Stimulated activated naive CD4-positive, alpha-beta T cell treated with Interleukin-2 at 50 U/mL for 16 hours (primary cell): ENCODE results near the gene ZSCAN23.
"Not testable (repeated sequence)": the region's sequence is repeated elsewhere in the genome, so short reads cannot be mapped to it uniquely, and the experiment has no call there.

Experiments used
- DNase-seq: peaks from one replicate; lab custom pipeline; 2025; lab: John Stamatoyannopoulos, UW

Gene ZSCAN23

GRCh38 chr6:28443112-28443773 is at the start of gene ZSCAN23:
TSS of gene ZSCAN23 (minus strand) at chr6:28443491. CDS start at chr6:28436266, 7,225 bp downstream.
- peak; percentile 69 for DNase-seq

- DNase-seq: no peak
These were observed 48.7 kb upstream of the ZSCAN23 start for GRCh38 chr6:28491984-28492317.

- no peak for DNase-seq
These were observed 47.1 kb upstream of the ZSCAN23 start for GRCh38 chr6:28490205-28490890.

GRCh38 chr6:28489366-28490204 is 46.3 kb upstream of the ZSCAN23 start:
- DNase-seq: no peak

GRCh38 chr6:28488916-28489365 is 45.6 kb upstream of the ZSCAN23 start:
- no peak for DNase-seq

- DNase-seq: no peak
These were observed 43.9 kb upstream of the ZSCAN23 start for GRCh38 chr6:28486988-28487742.

GRCh38 chr6:28486533-28486932 is 43.2 kb upstream of the ZSCAN23 start:
- no peak for DNase-seq

- no peak for DNase-seq
These were observed 42.2 kb upstream of the ZSCAN23 start for GRCh38 chr6:28485482-28485881.

- DNase-seq: no peak
These were observed 37.1 kb upstream of the ZSCAN23 start for GRCh38 chr6:28480253-28480932.

- no peak for DNase-seq
These were observed 35.2 kb upstream of the ZSCAN23 start for GRCh38 chr6:28478518-28478917.

GRCh38 chr6:28474441-28475219 is 31.3 kb upstream of the ZSCAN23 start:
- no peak for DNase-seq

- not testable (repeated sequence) for DNase-seq
These were observed 26.0 kb upstream of the ZSCAN23 start for GRCh38 chr6:28469153-28469745.

GRCh38 chr6:28468056-28468455 is 24.8 kb upstream of the ZSCAN23 start:
- DNase-seq: no peak

GRCh38 chr6:28462401-28462800 is 19.1 kb upstream of the ZSCAN23 start:
- DNase-seq: no peak

- no peak for DNase-seq
These were observed 15.3 kb upstream of the ZSCAN23 start for GRCh38 chr6:28458568-28458967.

- no peak for DNase-seq
These were observed 5.8 kb upstream of the ZSCAN23 start for GRCh38 chr6:28449056-28449455.

GRCh38 chr6:28447512-28447906 is 4.2 kb upstream of the ZSCAN23 start:
- not testable (repeated sequence) for DNase-seq

- DNase-seq: no peak
These were observed 3.7 kb upstream of the ZSCAN23 start for GRCh38 chr6:28446818-28447511.

- not testable (repeated sequence) for DNase-seq
These were observed 1.5 kb upstream of the ZSCAN23 start for GRCh38 chr6:28444759-28445158.

GRCh38 chr6:28442586-28442985 is 705 bp downstream of the ZSCAN23 start:
- DNase-seq: no peak
